ENCODE measurements around the gene SLC35F4. TPM values are rescaled to one million over a fixed set of nuclear protein-coding genes. Genes with fewer than 3 reads are reported as not detected.

Gene SLC35F4
- total and polyA plus RNA-seq, 10 of the 15 experiments (the other 5 are each of a cell fraction or from before 2014, with no cell fraction given): 0.06 to 0.30 TPM; not detected in 8

DNA sequence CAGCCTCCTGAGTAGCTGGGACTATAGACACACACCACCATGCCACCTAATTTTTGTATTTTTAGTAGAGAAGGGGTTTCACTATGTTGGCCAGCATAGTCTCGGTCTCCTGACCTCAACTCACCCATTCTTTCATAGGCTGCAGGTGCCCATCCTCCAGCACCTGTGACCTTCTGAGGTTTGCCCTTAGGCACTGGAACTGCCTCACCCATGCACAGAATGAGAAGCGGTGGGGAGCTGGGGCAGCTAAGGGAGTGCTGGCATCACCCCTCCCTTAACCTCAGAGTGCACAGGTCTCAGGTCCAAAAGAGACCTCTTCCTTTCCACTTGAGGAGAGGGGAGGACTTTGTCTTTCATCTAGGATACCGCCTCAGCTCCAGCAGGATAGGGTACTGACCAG, 194.9 kb downstream of the SLC35F4 start:
- no peak for ATAC-seq
- H3K4me3 ChIP-seq: no peak overlapping the region
- no peak overlapping the region for H3K9ac ChIP-seq (ENCODE audit: control insufficient read depth, insufficient read depth, low read length)
- no TSS peak for BruUV-seq (replicated peaks)
- no peak for FAIRE-seq
- ChIA-PET RAD21 (ENCODE audit: unreplicated experiment) (no interaction called here), CTCF (no interaction called here), SMC1A (ENCODE audit: uncharacterized antibody, unreplicated experiment) (interaction anchor here (0.7 kb wide), 1 partner anchor 186 kb away, joined by 3 read pairs; no protein-coding TSS in a partner anchor), POLR2A (no interaction called here)
- H3K4me2 ChIP-seq (ENCODE audit: control insufficient read depth, insufficient read depth): no peak overlapping the region
- TF ChIP-seq ZNF384 (IDR thresholded peaks at IDR 0.05; ENCODE audit: borderline replicate concordance, low read depth, low read length): no peak
- TF ChIP-seq RELA (IDR thresholded peaks at IDR 0.05; ENCODE audit: borderline replicate concordance, partially characterized antibody): no peak
- no peak for TF ChIP-seq ZNF24 (IDR thresholded peaks at IDR 0.05)
- TF ChIP-seq CHD1 (IDR thresholded peaks at IDR 0.05; ENCODE audit: low read depth, low read length): no peak
- TF ChIP-seq, protein P1, sequence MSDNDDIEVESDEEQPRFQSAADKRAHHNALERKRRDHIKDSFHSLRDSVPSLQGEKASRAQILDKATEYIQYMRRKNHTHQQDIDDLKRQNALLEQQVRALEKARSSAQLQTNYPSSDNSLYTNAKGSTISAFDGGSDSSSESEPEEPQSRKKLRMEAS (IDR thresholded peaks at IDR 0.05; ENCODE audit: low read depth, low read length): no peak
- no peak for TF ChIP-seq RUNX3 (IDR thresholded peaks at IDR 0.05; ENCODE audit: low read length)
- no peak for TF ChIP-seq CBX5 (IDR thresholded peaks at IDR 0.05; ENCODE audit: low read depth)
- no peaks in the 10 kb centered on the region for H3K4me1 ChIP-seq (ENCODE audit: control insufficient read depth, insufficient read depth, low read length)
- H3K36me3 ChIP-seq (ENCODE audit: control insufficient read depth in 2 of 2, insufficient read depth in 2 of 2, low read length in 1 of 2): no peaks in the 10 kb centered on the region
- H2AFZ ChIP-seq (ENCODE audit: control insufficient read depth, low read depth, low read length): no peak overlapping the region
- intact Hi-C loops (cut with micrococcal nuclease; ENCODE audit: unreplicated experiment): no loop called here
- in situ Hi-C loops (cut with MboI): no loop called here
- no peaks in the 10 kb centered on the region for H4K20me1 ChIP-seq (ENCODE audit: control insufficient read depth, insufficient read depth)
- H3K27me3 ChIP-seq (replicated peaks in 1 of 2; ENCODE audit: control insufficient read depth in 2 of 2, insufficient read depth in 2 of 2, low read length in 1 of 2): no peaks in the 10 kb centered on the region
- no peak overlapping the region for H3K27ac ChIP-seq (ENCODE audit: control insufficient read depth, insufficient read depth)
- WGBS (ENCODE audit: insufficient coverage, insufficient replicate concordance, low lambda C conversion rate, missing lambda C conversion rate): 30% methylated on average over 3 of the region's 3 CpGs
- H3K79me2 ChIP-seq (ENCODE audit: control insufficient read depth, insufficient read depth, low read length): no peaks in the 10 kb centered on the region
- no peak for DNase-seq (ENCODE audit: low read depth, low spot score)
- no peaks in the 10 kb centered on the region for H3K9me3 ChIP-seq (replicated peaks; ENCODE audit: control insufficient read depth, insufficient read depth, low read length)

DNA sequence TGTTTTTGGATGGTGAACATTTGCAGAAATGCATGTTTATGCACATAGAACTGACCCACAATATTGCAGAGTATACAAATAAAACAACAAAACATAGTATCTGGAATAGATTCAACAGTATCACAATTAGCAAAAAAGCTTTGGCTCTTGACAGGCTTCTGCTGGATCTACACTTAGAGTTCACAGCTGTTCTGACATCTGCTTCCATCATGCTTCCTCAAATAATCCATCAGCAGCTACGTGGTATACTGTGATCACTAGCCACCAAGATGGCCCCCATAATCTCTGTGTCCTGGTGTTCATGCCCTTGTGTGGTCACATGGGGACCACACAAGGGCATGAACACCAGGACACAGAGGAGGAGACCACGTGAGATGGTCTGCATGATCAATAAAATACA, 205.7 kb downstream of the SLC35F4 start:
- Histone ChIP-seq H2AFZ (ENCODE audit: control insufficient read depth, low read depth, low read length) (no peak overlapping the region), H3K36me3 (ENCODE audit: control insufficient read depth in 2 of 2, insufficient read depth in 2 of 2, low read length in 1 of 2) (no peaks in the 10 kb centered on the region), H3K9ac (ENCODE audit: control insufficient read depth, insufficient read depth, low read length) (no peak overlapping the region), H4K20me1 (ENCODE audit: control insufficient read depth, insufficient read depth) (no peaks in the 10 kb centered on the region), H3K27me3 (replicated peaks in 1 of 2; ENCODE audit: control insufficient read depth in 2 of 2, insufficient read depth in 2 of 2, low read length in 1 of 2) (no peaks in the 10 kb centered on the region), H3K9me3 (replicated peaks; ENCODE audit: control insufficient read depth, insufficient read depth, low read length) (no peaks in the 10 kb centered on the region; the same call in 2 of the 3 replicates), H3K79me2 (ENCODE audit: control insufficient read depth, insufficient read depth, low read length) (no peaks in the 10 kb centered on the region), H3K4me3 (no peak overlapping the region), H3K4me2 (ENCODE audit: control insufficient read depth, insufficient read depth) (no peak overlapping the region), H3K27ac (ENCODE audit: control insufficient read depth, insufficient read depth) (no peak overlapping the region), H3K4me1 (ENCODE audit: control insufficient read depth, insufficient read depth, low read length) (no peaks in the 10 kb centered on the region)
- in situ Hi-C loops (cut with MboI): no loop called here
- intact Hi-C loops (cut with micrococcal nuclease; ENCODE audit: unreplicated experiment): no loop called here
- ChIA-PET CTCF (interaction anchor here (0.9 to 1.1 kb wide), 2 partner anchors 33 to 99 kb away, joined by 3 read pairs; no protein-coding TSS in a partner anchor), RAD21 (ENCODE audit: unreplicated experiment) (interaction anchor here (1.1 to 1.3 kb wide), 2 partner anchors 112 to 211 kb away, joined by 3 read pairs; no protein-coding TSS in a partner anchor), POLR2A (interaction anchor here (0.8 kb wide), 1 partner anchor 18 kb away, joined by 3 read pairs; no protein-coding TSS in a partner anchor), SMC1A (ENCODE audit: uncharacterized antibody, unreplicated experiment) (interaction anchor here (0.8 to 2.1 kb wide), 6 partner anchors 9 to 84 kb away, joined by 3 to 5 read pairs (median 4); no protein-coding TSS in a partner anchor)
- FAIRE-seq: no peak
- ATAC-seq: no peak
- BruUV-seq (replicated peaks): no TSS peak
- DNase-seq (ENCODE audit: low read depth, low spot score): no peak
- WGBS (ENCODE audit: insufficient coverage, insufficient replicate concordance, low lambda C conversion rate, missing lambda C conversion rate): 0% methylated on average over 2 of the region's 2 CpGs
- TF ChIP-seq POLR2A (IDR thresholded peaks at IDR 0.05; ENCODE audit: low read depth, low read length): no peak
- TF ChIP-seq NBN (IDR thresholded peaks at IDR 0.05): no peak
- TF ChIP-seq NFIC (IDR thresholded peaks at IDR 0.05; ENCODE audit: low read depth, low read length): no peak
- TF ChIP-seq POU2F2 (IDR thresholded peaks at IDR 0.05; ENCODE audit: borderline replicate concordance, low read depth, low read length): no peak
- TF ChIP-seq HDAC6 (IDR thresholded peaks at IDR 0.05; ENCODE audit: unreplicated experiment): no peak
- TF ChIP-seq, protein P2, sequence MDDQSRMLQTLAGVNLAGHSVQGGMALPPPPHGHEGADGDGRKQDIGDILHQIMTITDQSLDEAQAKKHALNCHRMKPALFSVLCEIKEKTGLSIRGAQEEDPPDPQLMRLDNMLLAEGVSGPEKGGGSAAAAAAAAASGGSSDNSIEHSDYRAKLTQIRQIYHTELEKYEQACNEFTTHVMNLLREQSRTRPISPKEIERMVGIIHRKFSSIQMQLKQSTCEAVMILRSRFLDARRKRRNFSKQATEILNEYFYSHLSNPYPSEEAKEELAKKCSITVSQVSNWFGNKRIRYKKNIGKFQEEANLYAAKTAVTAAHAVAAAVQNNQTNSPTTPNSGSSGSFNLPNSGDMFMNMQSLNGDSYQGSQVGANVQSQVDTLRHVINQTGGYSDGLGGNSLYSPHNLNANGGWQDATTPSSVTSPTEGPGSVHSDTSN (IDR thresholded peaks at IDR 0.05; ENCODE audit: insufficient replicate concordance, low read depth, low read length): no peak
- TF ChIP-seq GABPA (IDR thresholded peaks at IDR 0.05; ENCODE audit: low read depth): no peak
- TF ChIP-seq, protein P3, sequence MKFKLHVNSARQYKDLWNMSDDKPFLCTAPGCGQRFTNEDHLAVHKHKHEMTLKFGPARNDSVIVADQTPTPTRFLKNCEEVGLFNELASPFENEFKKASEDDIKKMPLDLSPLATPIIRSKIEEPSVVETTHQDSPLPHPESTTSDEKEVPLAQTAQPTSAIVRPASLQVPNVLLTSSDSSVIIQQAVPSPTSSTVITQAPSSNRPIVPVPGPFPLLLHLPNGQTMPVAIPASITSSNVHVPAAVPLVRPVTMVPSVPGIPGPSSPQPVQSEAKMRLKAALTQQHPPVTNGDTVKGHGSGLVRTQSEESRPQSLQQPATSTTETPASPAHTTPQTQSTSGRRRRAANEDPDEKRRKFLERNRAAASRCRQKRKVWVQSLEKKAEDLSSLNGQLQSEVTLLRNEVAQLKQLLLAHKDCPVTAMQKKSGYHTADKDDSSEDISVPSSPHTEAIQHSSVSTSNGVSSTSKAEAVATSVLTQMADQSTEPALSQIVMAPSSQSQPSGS (IDR thresholded peaks at IDR 0.05; ENCODE audit: low read length): no peak
- TF ChIP-seq ZNF384 (IDR thresholded peaks at IDR 0.05; ENCODE audit: borderline replicate concordance, low read depth, low read length): no peak
- no peak for TF ChIP-seq NR2C2 (IDR thresholded peaks at IDR 0.05; ENCODE audit: borderline replicate concordance, control insufficient read depth, insufficient read length, low read depth)
- TF ChIP-seq CBFB (IDR thresholded peaks at IDR 0.05; ENCODE audit: low read depth): no peak
